AML-193 (cell line): Measurements from ENCODE around the gene TMEM87A.
"Not testable (repeated sequence)": the region's sequence is repeated elsewhere in the genome, so short reads cannot be mapped to it uniquely, and the experiment has no call there.

Experiments
- DNase-seq, 2 experiments: peaks; one replicate each; lab custom pipeline; 2025; lab: John Stamatoyannopoulos, UW

The TMEM87A gene

DNA sequence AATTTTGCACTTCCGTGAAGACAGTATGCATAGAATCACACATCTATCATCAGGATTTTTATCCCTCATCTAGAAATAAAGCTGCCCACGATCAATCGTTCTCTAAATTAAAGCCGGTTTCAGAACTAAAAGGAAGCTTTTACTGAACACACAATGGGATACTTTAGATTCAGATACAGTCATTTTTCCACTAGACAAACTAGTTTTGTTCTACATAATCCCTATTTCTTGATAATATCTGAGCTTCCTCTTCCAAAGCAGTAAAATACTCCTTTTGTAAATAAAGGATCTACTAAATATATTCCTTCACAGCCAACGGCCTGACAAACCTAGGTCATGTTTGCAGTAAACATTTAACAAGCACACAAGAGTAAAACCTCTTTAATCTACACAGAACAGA lies 2.2 kb downstream of the TMEM87A start:
- DNase-seq = no peak

DNA sequence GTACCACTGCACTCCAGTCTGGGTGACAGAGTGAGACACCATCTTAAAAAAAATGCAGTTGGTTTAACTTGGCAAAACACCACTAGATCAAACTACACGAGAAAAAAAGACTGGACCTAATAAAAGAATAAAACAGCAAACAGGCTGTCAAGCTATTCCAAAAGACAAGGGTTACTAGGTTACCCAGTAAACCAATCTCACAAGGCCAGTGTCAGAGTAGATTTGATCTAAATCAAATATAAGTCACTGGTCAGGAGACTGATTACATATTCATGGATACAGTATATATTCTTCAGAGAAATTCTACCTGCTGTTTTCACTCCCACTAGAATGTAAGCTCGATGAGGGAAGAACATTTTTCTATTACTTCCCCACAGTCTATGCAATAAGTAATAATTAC lies 2.7 kb downstream of the TMEM87A start:
- no peak for DNase-seq

DNA sequence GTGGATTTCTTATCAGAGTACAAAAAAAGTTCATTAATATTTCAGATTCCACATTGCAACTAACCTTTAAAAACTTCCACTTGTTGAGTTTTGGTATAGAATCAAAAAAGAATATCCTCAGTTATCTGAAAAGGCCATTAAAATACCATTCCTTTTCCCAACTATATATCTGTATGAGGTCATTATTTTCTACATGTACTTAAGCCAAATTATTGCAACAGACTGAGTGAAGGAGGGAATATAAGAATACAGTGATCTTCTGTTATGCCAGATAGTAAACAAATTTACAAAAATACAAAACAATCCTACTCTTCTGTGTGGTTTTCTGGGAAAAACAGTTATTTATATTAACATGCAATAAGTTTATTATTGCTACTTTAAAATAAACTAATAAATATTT lies 5.9 kb downstream of the TMEM87A start:
- DNase-seq = no peak

DNA sequence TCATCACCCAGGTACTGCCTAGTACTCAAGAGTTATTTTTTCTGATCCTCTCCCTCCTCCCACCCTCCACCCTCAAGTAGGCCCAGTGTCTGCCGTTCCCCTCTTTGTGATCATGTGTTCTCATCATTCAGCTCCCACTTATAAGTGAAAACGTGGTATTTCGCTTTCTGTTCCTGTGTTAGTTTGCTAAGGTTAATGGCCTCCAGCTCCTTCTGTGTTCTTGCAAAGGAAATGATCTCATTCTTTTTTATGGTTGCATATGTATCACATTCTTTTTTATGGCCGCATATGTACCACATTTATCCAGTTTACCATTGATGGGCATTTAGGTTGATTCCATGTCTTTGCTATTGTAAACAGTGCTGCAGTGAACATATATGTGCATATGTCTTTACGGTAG lies 8.4 kb downstream of the TMEM87A start:
- DNase-seq = no peak

DNA sequence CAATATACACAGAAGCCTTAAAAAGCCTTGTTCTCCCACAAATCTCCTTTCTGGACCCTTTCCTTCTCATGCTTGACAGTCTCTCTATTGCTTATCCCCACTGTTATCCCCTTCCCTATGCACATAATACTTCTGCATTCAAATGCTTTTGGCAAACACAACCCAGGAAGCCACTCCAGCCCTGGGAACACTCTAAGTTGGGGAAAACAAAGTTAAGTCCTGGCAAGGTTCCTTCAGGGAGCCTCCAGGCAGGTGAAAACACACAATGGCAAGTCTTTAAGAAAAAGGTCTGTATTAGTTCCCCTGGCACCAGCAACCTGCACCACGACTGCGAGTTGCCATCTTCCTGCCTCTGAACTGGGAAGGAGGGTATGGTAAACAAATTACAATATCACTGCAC lies 19.9 kb downstream of the TMEM87A start:
- DNase-seq = no peak

DNA sequence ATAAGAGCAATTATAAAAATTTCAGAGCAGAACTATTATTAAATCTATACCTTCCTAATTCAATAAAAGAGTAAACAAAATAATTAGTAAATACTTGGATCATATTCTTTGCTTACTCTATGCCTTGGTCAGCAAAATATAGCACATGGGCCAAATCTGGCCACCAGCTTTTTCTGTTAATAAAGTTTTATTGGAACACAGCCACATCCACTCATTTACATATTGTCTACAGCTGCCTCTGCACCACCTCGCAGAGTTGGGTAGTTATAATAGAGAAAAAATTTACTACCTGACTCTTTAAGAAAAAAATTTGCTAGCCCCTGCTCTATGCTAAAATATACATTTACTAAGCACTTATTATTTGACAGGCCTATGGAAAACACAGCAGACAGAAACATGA lies 32.4 kb downstream of the TMEM87A start:
- DNase-seq = no peak

DNA sequence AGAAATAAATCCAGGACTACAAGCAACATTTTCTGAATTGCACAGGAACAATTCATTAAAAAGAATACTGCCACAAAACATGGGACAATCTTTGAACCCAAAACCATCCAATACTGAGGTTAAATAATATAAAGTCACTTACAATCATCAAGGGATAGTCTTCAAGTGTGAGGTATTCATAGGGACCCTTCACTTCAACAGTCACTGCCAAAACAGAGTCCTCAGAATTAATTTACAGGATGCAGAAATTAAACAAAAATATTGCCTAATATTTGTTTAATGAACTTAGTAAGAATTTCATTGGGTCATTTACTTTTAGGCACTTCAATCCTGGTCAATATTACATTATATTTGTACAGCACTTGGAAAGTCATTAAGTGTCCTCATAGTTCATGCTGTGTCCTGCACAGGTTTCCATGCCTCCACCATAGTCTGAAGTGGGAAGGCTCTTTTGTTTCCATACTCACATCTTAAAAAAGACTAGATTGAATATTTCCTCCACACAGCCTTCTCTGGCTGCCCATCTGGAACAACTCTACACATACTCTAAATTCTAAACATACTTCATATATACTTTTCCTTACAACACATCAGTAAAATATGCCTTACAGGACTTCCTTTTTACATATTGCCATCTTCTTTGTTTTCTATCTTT lies 33.6 kb downstream of the TMEM87A start:
- no peak for DNase-seq

DNA sequence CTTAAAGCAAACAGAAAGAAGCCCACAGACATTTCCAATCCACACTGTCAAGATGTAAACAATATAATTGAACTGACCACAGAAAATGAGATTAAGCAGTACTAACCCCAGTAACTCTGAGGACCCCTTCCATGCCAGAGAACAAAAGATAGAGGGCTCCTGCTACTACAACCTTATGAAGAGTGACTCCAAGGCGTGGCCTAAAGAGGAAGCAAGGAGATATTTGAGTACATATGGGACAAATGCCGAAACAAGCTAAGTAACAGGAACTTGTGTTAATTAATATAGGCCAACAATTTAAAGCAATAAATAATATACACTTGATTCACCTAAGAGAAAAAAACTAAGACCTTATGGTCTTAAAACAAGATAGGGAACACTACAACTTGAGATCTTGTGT lies 40.1 kb downstream of the TMEM87A start:
- DNase-seq = no peak

DNA sequence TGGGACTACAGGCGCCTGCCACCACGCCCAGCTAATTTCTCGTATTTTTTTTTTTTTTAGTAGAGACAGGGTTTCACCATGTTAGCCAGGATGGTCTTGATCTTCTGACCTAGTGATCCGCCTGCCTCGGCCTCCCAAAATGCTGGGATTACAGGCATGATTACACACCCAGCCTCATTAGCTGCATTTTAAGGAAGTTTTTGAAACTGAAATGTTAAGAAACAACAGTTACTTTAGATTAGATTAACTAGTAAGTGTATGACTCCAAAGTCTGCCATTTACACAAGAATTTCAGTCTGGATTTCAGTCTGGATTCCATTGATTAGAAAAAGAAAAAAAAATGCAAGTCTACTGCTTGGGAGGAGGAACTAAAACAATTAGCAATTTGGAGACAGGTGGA lies 40.6 kb downstream of the TMEM87A start:
- DNase-seq = no peak

DNA sequence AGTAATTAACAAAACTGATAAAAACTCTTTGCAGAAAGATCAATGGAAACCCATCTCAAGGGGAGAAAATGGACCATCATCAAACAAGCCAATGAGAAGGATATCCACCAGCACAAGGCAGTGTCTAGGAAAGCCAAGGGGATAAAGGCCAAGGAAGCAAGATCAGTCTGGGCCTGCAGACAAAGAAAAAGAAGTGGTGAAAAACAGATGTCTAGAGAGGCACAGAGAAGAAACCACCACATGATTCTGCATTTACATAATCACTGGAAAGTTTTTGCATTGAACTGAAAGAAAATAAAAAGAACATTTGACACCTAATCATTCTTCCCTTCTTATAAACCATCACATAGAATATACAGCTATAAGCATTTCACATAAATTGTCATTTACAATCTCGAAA lies 42.1 kb downstream of the TMEM87A start:
- no peak for DNase-seq

DNA sequence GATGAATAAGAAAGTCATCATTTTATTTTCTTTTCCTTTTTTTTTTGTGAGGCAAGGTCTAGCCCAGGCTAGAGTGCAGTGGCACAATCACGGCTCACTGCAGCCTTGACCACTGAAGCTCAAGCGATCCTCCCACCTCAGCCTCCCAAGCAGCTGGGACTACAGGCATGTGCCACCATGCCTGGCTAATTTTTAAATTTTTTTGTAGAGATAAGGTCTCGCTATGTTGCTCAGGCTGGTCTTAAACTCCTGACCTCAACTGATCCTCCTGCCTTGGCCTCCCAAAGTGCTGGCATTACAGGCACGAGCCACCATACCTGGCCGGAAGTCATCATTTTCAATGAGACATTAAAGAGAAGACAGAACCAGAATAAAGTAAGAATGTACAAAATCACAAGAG lies 44.3 kb downstream of the TMEM87A start:
- not testable (repeated sequence) for DNase-seq

DNA sequence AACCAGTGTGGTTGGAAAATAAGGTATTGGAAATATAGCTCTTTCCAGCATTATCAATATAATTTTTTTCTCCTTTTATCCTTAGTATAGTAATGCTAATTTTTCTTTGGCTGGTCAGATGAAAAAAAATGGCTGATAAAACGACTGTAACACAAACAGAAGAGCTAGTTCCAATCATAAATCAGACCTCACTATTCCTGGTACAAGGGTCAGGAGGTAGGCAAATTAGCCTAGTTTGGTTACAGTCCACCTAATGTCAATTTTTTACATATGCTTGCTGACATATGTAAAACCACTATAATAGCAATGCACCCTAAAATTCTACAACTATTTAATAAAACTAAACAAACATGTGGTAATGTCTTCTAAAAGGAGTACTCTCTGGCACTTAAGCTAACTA lies 45.2 kb downstream of the TMEM87A start:
- DNase-seq = no peak

DNA sequence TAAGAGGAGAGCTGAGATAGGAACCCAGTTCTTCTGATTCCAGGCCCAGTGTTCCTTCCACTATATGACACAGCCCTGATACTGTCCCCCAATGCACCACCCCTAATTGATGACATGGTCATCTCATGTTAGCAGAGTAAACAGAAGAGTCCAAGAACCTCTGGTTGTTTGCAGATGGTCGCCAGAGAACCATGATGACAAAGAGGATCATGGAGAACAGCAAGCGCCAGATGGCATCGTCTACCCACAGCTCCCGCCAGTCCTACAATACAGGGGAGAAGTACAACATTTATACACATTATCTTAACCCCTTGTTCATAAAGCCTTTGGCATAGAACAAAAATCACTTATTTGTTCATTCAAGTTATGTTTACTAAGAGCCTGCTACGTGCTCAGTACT lies 46.6 kb downstream of the TMEM87A start:
- DNase-seq = no peak

DNA sequence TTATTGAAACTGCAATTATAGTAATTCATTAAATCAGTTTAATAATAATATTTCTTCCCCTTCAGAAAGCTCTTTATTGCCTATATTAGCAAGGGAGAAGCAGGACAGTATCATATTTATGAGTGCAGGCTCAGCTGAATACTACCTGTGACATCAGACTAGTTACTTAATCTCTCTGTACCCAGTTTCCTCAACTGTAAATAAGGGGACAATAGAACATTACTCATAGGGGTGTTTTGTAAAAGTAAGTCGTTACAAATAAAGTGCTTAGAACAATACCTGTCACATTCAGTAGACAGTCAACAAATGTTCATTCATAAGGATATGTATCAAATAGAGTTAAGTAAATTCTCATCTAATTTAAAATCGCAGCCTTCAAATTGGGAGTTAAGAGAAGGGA lies 53.0 kb downstream of the TMEM87A start:
- DNase-seq = no peak

DNA sequence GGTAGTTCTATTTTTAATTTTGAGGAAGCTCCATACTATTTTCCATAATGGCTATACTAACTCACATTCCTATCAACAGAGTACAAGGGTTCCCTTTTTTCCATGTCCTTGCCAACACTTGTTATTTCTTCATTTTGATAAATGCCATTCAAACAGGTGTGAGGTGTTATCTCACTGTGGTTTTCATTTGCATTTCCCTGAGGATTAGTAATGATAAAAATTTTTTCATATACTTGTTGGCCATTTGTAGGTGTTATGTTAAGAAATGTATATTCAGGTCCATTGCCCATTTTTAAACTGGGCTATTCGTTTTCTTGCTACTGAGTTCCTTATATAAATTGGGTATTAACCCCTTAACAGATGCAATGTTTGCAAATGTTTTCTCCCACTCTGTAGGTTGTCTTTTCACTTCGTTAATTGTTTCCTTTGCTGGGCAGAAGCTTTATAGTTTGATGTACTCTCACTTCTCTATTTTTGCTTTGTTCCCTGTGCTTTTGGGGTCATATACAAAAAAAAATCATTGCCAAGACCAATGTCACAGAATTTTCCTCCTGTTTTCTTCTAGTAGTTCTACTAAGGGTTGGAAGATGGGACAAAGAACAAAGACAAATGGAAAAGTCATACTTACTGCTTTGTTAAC lies 54.2 kb downstream of the TMEM87A start:
- no peak for DNase-seq

DNA sequence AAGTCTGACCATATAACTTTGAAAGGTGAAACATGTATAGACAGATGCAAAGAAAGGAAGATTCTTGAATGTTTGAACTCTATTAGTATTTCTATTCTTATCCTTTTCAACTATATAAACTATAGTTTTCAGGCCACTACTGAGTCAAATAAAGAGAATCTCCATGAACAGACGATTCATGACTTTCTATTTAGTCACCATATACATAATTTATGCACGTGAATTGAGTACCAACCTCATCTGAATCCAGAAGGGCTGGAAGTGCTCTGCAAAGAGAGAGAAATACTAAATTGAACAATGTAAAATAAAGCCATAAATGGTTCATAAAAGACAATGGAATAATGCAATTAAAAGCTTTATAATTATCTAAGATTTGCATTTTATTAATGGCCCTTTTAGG lies 55.7 kb downstream of the TMEM87A start:
- no peak for DNase-seq

DNA sequence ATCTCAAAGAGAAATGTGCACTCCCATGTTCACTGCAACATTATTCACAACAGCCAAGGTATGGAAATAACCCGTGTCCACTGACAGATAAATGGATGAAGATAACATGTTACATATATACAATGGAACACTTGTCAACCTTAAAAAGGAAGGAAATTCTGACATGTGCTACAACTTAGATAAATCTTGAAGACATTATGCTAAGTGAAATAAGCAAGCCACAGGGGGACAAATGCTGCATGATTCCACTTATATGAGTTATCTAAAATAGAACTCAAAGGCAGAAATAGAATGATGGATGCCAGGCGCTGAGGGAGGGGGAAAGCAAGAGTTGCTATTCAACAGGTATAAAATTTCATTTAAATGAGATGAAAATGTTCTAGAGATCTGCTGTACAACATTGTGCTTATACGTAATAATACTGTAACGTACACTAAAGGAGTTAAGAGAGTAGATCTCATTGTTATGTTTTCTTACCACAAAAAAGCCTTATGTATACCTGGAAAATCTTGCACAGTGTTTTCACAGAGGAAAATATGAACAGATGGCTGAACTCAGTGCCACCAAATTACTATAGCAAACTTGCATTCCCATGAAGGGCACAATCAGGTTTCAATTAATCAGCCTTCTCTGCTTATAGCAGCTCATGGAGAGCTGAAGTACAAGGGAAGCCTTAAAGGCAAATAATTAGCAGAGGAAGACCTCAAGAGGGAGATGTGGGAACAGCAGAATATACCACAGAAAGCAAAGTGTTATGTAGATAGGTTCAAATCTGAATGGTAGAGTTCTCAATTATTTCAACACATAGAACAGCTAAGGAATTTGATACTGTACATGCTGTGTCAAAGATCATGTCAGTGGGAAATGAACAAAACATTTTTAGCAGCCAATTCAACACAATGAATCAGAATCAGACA lies 57.1 kb downstream of the TMEM87A start:
- peak; percentile 14 to 21 for DNase-seq

DNA sequence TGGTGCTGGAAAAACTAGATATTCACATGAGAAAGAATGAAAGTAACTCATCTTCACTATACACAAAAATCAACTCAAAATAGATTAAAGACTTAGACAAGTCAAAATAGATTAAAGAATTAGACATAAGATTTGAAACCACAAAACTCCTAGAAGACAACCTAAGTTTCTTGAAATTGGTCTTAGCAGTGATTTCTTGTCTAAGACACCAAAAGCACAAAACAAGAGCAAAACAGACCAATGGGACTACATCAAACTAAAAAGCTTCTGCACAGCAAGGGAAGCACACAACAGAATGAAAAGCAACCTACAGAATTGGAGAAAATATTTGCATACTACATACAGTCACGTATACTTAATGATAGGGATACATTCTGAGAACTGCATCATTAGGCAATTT lies 58.6 kb downstream of the TMEM87A start:
- DNase-seq = no peak

DNA sequence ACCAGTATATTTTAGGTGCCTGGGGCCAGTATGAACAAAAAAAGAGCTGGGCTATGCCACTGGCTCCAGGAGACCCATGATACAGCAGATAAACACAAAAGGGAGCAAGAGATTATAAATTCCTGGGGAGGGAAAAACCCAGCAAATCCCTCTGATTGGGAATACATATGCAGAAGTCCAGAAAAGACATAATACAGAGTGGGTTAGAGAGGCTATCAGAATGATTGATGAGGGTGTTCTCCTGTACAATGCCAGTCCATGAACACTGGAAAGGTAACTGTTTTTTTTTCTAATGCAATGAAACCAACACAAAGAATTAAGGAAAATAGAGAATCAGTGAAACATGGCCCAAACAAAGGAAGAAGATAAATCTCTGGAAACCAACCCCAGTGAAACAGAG lies 59.7 kb downstream of the TMEM87A start:
- DNase-seq = no peak

DNA sequence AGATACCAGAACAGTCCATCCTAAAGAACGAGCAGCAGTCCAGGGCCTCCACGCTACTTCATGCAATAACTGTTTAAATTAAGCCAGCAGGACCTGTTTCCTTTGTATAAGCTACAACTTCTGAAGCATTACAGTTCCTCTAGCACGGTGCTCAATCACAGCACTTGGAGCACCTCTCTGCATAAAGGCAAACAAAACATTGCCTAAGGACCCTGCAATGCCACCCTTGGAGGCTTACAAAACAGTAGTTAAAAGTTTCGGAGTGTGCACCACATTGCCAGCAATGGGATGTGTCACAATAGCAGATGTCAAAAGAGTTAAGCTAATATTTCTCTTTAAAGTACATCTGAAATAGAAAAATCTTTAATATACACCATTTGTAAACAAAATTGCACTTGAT lies 62.5 kb downstream of the TMEM87A start:
- no peak for DNase-seq

DNA sequence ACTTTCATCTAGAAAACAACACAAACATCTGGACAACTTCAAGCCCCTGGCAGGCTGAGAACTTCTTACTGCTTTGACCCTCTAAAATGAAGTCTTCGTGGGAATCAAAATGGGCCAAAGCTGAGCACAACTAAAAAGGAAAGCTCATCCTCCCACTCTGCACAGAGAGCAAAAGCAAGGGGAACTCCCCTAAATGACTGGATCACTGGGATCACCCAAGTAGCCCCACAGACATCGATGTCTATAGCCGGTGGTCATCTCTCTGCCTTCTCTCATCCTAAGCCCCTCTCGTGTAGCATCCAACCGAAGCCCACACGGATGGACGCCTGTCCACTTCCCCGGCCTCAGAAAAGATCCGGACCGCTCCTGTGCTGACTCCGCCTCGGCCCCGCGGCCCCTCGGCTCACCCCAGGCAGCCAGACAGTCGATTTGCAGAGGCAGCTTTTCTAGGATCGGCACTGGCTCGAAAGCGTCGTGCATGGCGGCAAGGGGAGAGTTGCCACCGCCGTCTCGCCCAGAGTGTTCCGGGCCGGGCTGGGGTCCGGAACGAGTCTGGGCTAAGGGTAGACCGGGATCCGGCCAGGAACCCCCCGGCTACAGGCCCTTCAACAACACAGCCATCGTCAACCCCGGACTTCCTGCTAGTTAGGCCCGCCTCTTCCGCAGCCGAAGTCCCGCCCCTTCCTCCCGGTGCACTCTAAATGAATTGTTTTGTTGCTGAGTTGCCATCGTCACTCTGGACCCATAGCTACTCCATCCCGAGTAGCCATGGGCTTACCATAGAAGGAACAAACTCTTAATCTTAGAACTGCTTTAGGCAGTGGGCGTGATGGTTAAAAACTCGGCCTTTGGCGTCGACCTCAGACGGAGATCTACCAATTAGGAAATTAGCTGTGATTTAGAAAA lies 65.3 kb downstream of the TMEM87A start, which contains the start of gene VPS39:
Gene VPS39 (minus strand): TSS at position 631 of the 906 bp plus-strand sequence. CDS start 151 bp downstream, at position 480.
- peak; percentile 82 to 86 for DNase-seq

DNA sequence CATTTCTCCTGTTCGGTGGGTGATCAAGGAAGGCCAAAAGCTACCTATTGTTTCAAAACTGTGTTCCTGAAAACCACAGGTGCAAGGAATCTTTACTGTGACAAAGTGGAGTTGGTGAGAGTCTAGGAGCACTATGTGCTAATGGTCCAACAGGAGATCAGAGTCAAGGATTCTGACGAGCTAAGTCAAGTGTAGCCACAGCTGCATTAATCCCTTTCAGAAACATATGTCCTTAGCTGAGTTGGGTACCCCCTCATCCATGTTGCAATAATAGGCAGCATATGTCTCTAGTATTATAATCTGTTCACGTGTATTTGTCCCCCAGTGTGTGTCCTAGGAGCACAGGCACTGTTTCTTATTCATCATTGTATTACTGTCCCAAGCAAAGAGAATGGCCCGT lies 66.8 kb downstream of the TMEM87A start:
- no peak for DNase-seq
